Measurements from ENCODE around the gene RTL10. TPM values are rescaled to one million over a fixed set of nuclear protein-coding genes. Genes with fewer than 3 reads are reported as not detected.
A peak's percentile ranks its signal among the peaks of the same experiment; 100 is the strongest.

The RTL10 gene
- polyA plus RNA-seq, 1 donor (not counting 4 experiments of a cell fraction or from before 2014, with no cell fraction given), result 12.9 TPM

GRCh38 chr22:19857382-19857781 is 2.7 kb upstream of the RTL10 start:
- Histone ChIP-seq H3K4me3 (ENCODE audit: control insufficient read depth in 2 of 3, extremely low read depth in 1 of 3, insufficient read depth in 2 of 3, low read depth in 1 of 3, low read length in 3 of 3) (no peak overlapping the region), H3K9me1 (ENCODE audit: control insufficient read depth, extremely low read depth, insufficient read depth, low read length) (no peaks in the 10 kb centered on the region), H3K36me3 (ENCODE audit: control insufficient read depth in 2 of 2, extremely low read depth in 1 of 2, insufficient read depth in 2 of 2, low read length in 2 of 2) (peaks cover 0 to under 1% of the 10 kb centered on the region in 2 experiments), H3K79me2 (ENCODE audit: control insufficient read depth, insufficient read depth, low read length) (peaks cover 31% of the 10 kb centered on the region), H3K27ac (ENCODE audit: control insufficient read depth, insufficient read depth, low read length) (no peak overlapping the region), H2AFZ (ENCODE audit: control insufficient read depth, low read length) (no peak overlapping the region), H3K27me3 (ENCODE audit: control insufficient read depth, extremely low read depth, insufficient read depth, low read length) (no peaks in the 10 kb centered on the region), H3K4me1 (ENCODE audit: control insufficient read depth, extremely low read depth, insufficient read depth, low read length) (peaks cover 19% of the 10 kb centered on the region), H3K9me3 (ENCODE audit: control insufficient read depth, low read depth, low read length) (no peaks in the 10 kb centered on the region), H4K20me1 (ENCODE audit: control insufficient read depth, extremely low read depth, insufficient read depth, low read length) (peaks cover 5% of the 10 kb centered on the region), H3K9ac (ENCODE audit: control insufficient read depth, extremely low read depth, insufficient read depth, low read length) (no peak overlapping the region), H3K4me2 (ENCODE audit: control insufficient read depth, extremely low read depth, insufficient read depth, low read depth, low read length) (no peak overlapping the region)
- TF ChIP-seq EZH2 (IDR thresholded peaks at IDR 0.05; ENCODE audit: low read length), result no peak
- TF ChIP-seq, protein P1, sequence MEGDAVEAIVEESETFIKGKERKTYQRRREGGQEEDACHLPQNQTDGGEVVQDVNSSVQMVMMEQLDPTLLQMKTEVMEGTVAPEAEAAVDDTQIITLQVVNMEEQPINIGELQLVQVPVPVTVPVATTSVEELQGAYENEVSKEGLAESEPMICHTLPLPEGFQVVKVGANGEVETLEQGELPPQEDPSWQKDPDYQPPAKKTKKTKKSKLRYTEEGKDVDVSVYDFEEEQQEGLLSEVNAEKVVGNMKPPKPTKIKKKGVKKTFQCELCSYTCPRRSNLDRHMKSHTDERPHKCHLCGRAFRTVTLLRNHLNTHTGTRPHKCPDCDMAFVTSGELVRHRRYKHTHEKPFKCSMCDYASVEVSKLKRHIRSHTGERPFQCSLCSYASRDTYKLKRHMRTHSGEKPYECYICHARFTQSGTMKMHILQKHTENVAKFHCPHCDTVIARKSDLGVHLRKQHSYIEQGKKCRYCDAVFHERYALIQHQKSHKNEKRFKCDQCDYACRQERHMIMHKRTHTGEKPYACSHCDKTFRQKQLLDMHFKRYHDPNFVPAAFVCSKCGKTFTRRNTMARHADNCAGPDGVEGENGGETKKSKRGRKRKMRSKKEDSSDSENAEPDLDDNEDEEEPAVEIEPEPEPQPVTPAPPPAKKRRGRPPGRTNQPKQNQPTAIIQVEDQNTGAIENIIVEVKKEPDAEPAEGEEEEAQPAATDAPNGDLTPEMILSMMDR (optimal IDR thresholded peaks at IDR 0.05 in 1 of 3, IDR thresholded peaks at IDR 0.05 in 1 of 3, conservative IDR thresholded peaks at IDR 0.05 in 1 of 3; ENCODE audit: extremely low read depth in 1 of 3, insufficient read depth in 2 of 3, low read length in 3 of 3), result no peak
- no peak for DNase-seq (ENCODE audit: low read depth, low spot score)
- FAIRE-seq, result no peak
- dilution Hi-C loops (cut with MboI; ENCODE audit: extremely low pct_ligation_motif_present, low sequenced_read_pairs), result no loop called here

DNA sequence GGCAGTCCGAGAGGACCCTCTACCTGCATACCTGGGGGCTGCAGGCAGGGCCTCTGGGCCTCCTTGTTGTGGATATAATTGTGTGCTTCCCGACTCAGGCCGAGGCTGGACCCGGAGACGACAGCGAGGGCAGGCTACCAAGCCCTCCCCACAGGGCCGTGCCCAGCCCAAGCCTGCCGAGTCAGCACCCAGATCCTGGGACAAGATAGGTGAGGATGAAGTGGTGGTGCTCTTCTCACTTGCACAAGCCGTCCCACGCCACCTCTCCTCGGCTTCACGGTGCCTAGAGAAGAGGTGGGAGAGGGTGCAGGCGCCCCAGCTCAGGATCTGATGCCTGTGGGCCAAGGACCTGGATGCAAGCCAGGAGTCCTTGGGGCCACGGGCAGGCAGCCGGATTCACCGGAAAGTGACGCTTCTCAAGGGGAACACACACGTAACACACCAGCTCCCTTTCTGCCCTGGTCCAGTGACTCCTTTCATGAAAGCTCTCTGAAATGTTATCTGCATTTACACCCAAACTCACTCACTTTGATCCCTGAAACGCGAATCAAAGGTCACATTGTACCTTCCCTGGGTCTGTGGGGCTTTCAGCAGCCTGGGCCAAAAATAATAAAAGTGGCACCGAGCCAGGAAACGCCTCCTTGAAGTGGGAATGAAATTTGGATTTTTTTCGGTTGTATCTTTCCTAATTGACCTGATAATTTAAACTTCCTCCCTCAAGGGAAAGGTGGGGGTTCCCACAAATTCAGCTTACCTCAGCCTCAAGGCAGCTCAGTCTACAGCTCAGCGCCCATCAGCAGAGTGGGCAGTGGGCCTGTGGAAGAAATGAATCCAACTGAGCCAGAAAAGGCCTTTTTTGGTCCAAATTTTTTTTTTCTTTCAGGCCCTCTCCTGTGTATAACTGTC is 1.1 kb upstream of the RTL10 start:
- FAIRE-seq, result peak; percentile 56
- Histone ChIP-seq H3K9me3 (ENCODE audit: control insufficient read depth, low read depth, low read length) (no peaks in the 10 kb centered on the region), H3K4me3 (ENCODE audit: control insufficient read depth in 2 of 3, extremely low read depth in 1 of 3, insufficient read depth in 2 of 3, low read depth in 1 of 3, low read length in 3 of 3) (peak overlapping the region; percentile 89 to 93 (median 93)), H3K9me1 (ENCODE audit: control insufficient read depth, extremely low read depth, insufficient read depth, low read length) (no peaks in the 10 kb centered on the region), H3K27me3 (ENCODE audit: control insufficient read depth, extremely low read depth, insufficient read depth, low read length) (no peaks in the 10 kb centered on the region), H2AFZ (ENCODE audit: control insufficient read depth, low read length) (peak overlapping the region; percentile 84), H3K4me2 (ENCODE audit: control insufficient read depth, extremely low read depth, insufficient read depth, low read depth, low read length) (peak overlapping the region; percentile 78), H3K9ac (ENCODE audit: control insufficient read depth, extremely low read depth, insufficient read depth, low read length) (peak overlapping the region; percentile 87), H4K20me1 (ENCODE audit: control insufficient read depth, extremely low read depth, insufficient read depth, low read length) (peaks cover 9% of the 10 kb centered on the region), H3K27ac (ENCODE audit: control insufficient read depth, insufficient read depth, low read length) (peak overlapping the region; percentile 63), H3K36me3 (ENCODE audit: control insufficient read depth in 2 of 2, extremely low read depth in 1 of 2, insufficient read depth in 2 of 2, low read length in 2 of 2) (peaks cover 8 to 12% of the 10 kb centered on the region in 2 experiments), H3K79me2 (ENCODE audit: control insufficient read depth, insufficient read depth, low read length) (peaks cover 47% of the 10 kb centered on the region), H3K4me1 (ENCODE audit: control insufficient read depth, extremely low read depth, insufficient read depth, low read length) (peaks cover 35% of the 10 kb centered on the region)
- TF ChIP-seq, protein P1 (optimal IDR thresholded peaks at IDR 0.05 in 1 of 3, IDR thresholded peaks at IDR 0.05 in 1 of 3, conservative IDR thresholded peaks at IDR 0.05 in 1 of 3; ENCODE audit: extremely low read depth in 1 of 3, insufficient read depth in 2 of 3, low read length in 3 of 3), result no peak
- TF ChIP-seq EZH2 (IDR thresholded peaks at IDR 0.05; ENCODE audit: low read length), result no peak
- DNase-seq (ENCODE audit: low read depth, low spot score), result no peak
- dilution Hi-C loops (cut with MboI; ENCODE audit: extremely low pct_ligation_motif_present, low sequenced_read_pairs), result no loop called here
